OCI-LY3 (cell line): ENCODE measurements around the gene FAM174B.

Experiments used
- H2AFZ ChIP-seq: fragments of 200-600, 300-600 bp; shearing (Covaris generic); 2 replicates; pipeline ENCODE4 v1.6.0; 2014; ENCODE audit warnings: antibody characterized with exemption, low read depth, low read length
- H3K27ac ChIP-seq: fragments of 200-600, 300-600 bp; sonication (generic); 2 replicates; pipeline ENCODE4 v1.5.1; 2014; ENCODE audit warnings: mild to moderate bottlenecking, low read length, moderate library complexity, mixed read lengths
- H3K27me3 ChIP-seq: fragments of 200-600, 300-600 bp; sonication (generic); 2 replicates; pipeline ENCODE4 v1.6.1; 2014; ENCODE audit warnings: low read depth, low read length, mixed read lengths
- H3K36me3 ChIP-seq: fragments of 200-600, 300-600 bp; sonication (generic); replicated peaks from 2 replicates; pipeline ENCODE3; 2014; ENCODE audit warnings: low read depth, low read length, mixed read lengths
- H3K4me1 ChIP-seq: fragments of 300-600, 200-600 bp; sonication (generic); 2 replicates; pipeline ENCODE4 v1.6.1; 2014; ENCODE audit warnings: low read length, mixed read lengths
- H3K4me2 ChIP-seq: fragments of 200-600, 300-600 bp; sonication (generic); 2 replicates; pipeline ENCODE4 v1.6.1; 2014; ENCODE audit warnings: low read length, mixed read lengths
- H3K4me3 ChIP-seq: fragments of 300-600, 200-600 bp; sonication (generic); 2 replicates; pipeline ENCODE4 v1.5.1; 2014; ENCODE audit warnings: antibody characterized with exemption, mild to moderate bottlenecking, low read length, moderate library complexity
- H3K79me2 ChIP-seq: fragments of 300-600, 200-600 bp; shearing (Covaris generic); 2 replicates; pipeline ENCODE4 v1.6.1; 2014; ENCODE audit warnings: mild to moderate bottlenecking, low read length, mixed read lengths
- H3K9ac ChIP-seq: fragments of 300-600, 200-600 bp; shearing (Covaris generic); 2 replicates; pipeline ENCODE4 v1.6.0; 2014; ENCODE audit warnings: mild to moderate bottlenecking, low read length, moderate library complexity
- H3K9me3 ChIP-seq: fragments of 200-600, 300-600 bp; shearing (Covaris generic); 2 replicates; pipeline ENCODE4 v1.6.1; 2014; ENCODE audit warnings: low read length, mixed read lengths; ENCODE audit not compliant: insufficient read depth
- H4K20me1 ChIP-seq: fragments of 200-600, 300-600 bp; sonication (generic); 2 replicates; pipeline ENCODE4 v1.6.1; 2016; ENCODE audit warnings: low read length, mixed read lengths; ENCODE audit not compliant: insufficient read depth
- EZH2phosphoT487 ChIP-seq: fragments of 200-600 bp; shearing (Covaris generic); IDR thresholded peaks from 2 replicates; pipeline ENCODE4 v1.6.1; 2018; ENCODE audit warnings: antibody characterized with exemption, mixed run types, low read depth
- TF ChIP-seq, protein P1 (sequence below): fragments of 200-600, 300-600 bp; sonication (generic); IDR thresholded peaks from 2 replicates; pipeline ENCODE4 v1.5.1; 2014; ENCODE audit warnings: antibody characterized with exemption, low read length, low read depth

FAM174B gene

DNA sequence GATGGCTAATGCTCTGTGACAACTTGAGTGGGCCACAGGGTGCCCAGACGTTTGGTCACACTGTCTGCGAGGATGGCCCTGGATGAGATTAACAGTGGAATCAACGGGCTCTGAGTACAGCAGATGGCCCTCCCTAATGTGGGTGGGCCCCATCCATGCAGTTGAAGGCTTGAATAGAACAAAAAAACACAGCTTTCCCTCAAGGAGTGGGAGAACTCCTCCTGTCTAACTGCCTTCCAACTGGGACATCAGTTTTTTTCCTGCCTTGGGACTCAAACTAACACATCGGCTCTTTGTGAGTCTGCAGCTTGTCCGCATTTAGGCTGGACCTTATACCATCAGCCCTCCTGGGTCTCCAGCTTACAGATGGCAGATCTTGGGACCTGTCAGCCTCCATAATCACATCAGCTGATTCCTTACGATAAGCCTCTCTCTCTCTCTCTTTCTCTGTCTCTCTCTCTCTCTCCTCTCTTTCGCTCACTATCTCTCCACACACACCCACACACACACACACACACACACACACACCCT is 20.8 kb downstream of the FAM174B start:
- TF ChIP-seq EZH2phosphoT487, result no peak
- TF ChIP-seq, protein P1, sequence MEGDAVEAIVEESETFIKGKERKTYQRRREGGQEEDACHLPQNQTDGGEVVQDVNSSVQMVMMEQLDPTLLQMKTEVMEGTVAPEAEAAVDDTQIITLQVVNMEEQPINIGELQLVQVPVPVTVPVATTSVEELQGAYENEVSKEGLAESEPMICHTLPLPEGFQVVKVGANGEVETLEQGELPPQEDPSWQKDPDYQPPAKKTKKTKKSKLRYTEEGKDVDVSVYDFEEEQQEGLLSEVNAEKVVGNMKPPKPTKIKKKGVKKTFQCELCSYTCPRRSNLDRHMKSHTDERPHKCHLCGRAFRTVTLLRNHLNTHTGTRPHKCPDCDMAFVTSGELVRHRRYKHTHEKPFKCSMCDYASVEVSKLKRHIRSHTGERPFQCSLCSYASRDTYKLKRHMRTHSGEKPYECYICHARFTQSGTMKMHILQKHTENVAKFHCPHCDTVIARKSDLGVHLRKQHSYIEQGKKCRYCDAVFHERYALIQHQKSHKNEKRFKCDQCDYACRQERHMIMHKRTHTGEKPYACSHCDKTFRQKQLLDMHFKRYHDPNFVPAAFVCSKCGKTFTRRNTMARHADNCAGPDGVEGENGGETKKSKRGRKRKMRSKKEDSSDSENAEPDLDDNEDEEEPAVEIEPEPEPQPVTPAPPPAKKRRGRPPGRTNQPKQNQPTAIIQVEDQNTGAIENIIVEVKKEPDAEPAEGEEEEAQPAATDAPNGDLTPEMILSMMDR, result no peak
- Histone ChIP-seq H3K27me3 (peaks cover 7% of the 10 kb centered on the region; the same call in 1 of the 2 replicates), H3K36me3 (no peaks in the 10 kb centered on the region), H4K20me1 (no peaks in the 10 kb centered on the region), H3K4me3 (no peak overlapping the region), H3K9me3 (no peaks in the 10 kb centered on the region), H3K27ac (no peak overlapping the region), H3K79me2 (no peaks in the 10 kb centered on the region), H2AFZ (no peak overlapping the region), H3K4me1 (no peaks in the 10 kb centered on the region; the same call in 1 of the 2 replicates), H3K4me2 (no peak overlapping the region), H3K9ac (no peak overlapping the region)

DNA sequence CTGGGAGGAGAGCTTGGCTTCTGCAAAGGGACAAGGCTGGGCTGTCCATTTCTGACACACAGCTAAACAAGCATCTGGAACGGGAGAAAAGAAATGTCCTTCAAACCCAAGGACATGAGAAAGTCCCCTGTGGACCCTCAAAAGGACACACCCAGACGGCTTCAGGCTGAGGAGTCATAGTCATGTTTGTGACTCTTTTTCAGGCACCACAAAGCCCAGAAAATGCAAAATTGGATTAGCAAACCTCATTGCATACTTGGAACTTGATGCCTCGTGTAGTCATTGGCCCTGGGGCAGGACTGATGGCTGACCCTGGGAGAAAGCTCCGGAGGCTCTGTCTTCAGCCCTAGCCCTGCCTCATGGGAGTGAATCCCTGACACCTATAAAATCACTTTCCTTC is 21.5 kb downstream of the FAM174B start:
- no peaks in the 10 kb centered on the region for H4K20me1 ChIP-seq
- no peak overlapping the region for H2AFZ ChIP-seq
- H3K36me3 ChIP-seq, result no peaks in the 10 kb centered on the region
- H3K4me3 ChIP-seq, result no peak overlapping the region
- H3K79me2 ChIP-seq, result no peaks in the 10 kb centered on the region
- TF ChIP-seq, protein P1, result no peak
- no peak overlapping the region for H3K27ac ChIP-seq
- H3K4me1 ChIP-seq, result no peaks in the 10 kb centered on the region; the same call in 1 of the 2 replicates
- peaks cover 7% of the 10 kb centered on the region; the same call in 1 of the 2 replicates for H3K27me3 ChIP-seq
- no peak overlapping the region for H3K9ac ChIP-seq
- no peak overlapping the region for H3K4me2 ChIP-seq
- H3K9me3 ChIP-seq, result no peaks in the 10 kb centered on the region

- Histone ChIP-seq H2AFZ (no peak overlapping the region), H3K27ac (no peak overlapping the region), H3K4me3 (no peak overlapping the region), H3K79me2 (no peaks in the 10 kb centered on the region), H3K9me3 (no peaks in the 10 kb centered on the region), H3K36me3 (no peaks in the 10 kb centered on the region), H3K27me3 (peaks cover 7% of the 10 kb centered on the region; the same call in 1 of the 2 replicates), H4K20me1 (no peaks in the 10 kb centered on the region), H3K4me1 (no peaks in the 10 kb centered on the region; the same call in 1 of the 2 replicates), H3K9ac (no peak overlapping the region), H3K4me2 (no peak overlapping the region)
- TF ChIP-seq EZH2phosphoT487, result no peak
- TF ChIP-seq, protein P1, result no peak
Observed at GRCh38 chr15:92633418-92633817, 22.2 kb downstream of the FAM174B start.

- Histone ChIP-seq H3K27ac (no peak overlapping the region), H3K9ac (no peak overlapping the region)
Observed at GRCh38 chr15:92633001-92633400, 22.6 kb downstream of the FAM174B start.

More at GRCh38 chr15:92633001-92633400, 22.6 kb downstream of the FAM174B start:
- H3K79me2 ChIP-seq, result no peaks in the 10 kb centered on the region
- no peaks in the 10 kb centered on the region for H4K20me1 ChIP-seq
- no peaks in the 10 kb centered on the region for H3K9me3 ChIP-seq
- H2AFZ ChIP-seq, result no peak overlapping the region
- H3K27me3 ChIP-seq, result peaks cover 7% of the 10 kb centered on the region; the same call in 1 of the 2 replicates
- no peaks in the 10 kb centered on the region; the same call in 1 of the 2 replicates for H3K4me1 ChIP-seq
- H3K36me3 ChIP-seq, result no peaks in the 10 kb centered on the region
- H3K4me2 ChIP-seq, result no peak overlapping the region
- no peak for TF ChIP-seq EZH2phosphoT487
- TF ChIP-seq, protein P1, result no peak
- H3K4me3 ChIP-seq, result no peak overlapping the region
